Activated naive CD4-positive, alpha-beta T cell treated with anti-CD3 and anti-CD28 coated beads, Interleukin-2, amount 50 U/mL, for 16 hours (primary cell): ENCODE results near the gene ALG11.
"Not testable (repeated sequence)": the region's sequence is repeated elsewhere in the genome, so short reads cannot be mapped to it uniquely, and the experiment has no call there.

Source experiments
- DNase-seq: peaks from one replicate; pipeline ENCODE4 v3.0.0-alpha.2; 2020

ALG11 gene

DNA sequence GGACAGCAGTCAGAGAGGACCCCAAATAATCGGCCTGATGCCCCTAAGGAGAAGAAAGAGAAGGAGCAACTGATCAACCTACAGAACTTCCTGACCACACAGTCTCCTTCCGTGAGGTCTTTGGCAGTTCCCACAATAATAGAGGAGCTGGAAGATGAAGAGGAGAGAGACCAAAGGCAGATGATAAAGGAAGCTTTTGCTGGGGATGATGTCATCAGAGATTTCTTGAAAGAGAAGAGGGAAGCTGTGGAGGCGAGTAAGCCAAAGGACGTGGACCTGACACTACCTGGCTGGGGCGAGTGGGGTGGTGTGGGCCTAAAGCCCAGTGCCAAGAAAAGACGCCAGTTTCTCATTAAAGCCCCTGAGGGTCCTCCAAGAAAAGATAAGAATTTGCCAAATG, 18.2 kb downstream of the ALG11 start:
- DNase-seq, result not testable (repeated sequence)

DNA sequence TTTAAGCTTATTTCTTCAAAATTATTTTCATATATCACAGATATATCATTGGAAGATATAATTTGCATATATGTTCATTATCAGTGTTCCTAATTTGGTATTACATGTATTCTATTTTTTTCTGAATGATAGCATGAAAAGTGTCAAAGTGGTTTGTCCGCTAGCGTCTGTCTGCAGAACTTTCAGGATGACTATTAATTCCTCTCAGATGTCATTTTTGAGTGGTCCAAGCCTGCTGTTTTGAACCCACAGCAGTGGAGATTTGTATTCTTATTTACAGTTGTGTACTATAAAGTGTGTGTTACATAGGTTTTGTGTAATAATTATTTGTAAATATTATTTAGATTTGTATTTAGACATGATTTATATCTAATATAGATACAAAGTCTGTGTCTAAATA, 20.8 kb downstream of the ALG11 start:
- no peak for DNase-seq

DNA sequence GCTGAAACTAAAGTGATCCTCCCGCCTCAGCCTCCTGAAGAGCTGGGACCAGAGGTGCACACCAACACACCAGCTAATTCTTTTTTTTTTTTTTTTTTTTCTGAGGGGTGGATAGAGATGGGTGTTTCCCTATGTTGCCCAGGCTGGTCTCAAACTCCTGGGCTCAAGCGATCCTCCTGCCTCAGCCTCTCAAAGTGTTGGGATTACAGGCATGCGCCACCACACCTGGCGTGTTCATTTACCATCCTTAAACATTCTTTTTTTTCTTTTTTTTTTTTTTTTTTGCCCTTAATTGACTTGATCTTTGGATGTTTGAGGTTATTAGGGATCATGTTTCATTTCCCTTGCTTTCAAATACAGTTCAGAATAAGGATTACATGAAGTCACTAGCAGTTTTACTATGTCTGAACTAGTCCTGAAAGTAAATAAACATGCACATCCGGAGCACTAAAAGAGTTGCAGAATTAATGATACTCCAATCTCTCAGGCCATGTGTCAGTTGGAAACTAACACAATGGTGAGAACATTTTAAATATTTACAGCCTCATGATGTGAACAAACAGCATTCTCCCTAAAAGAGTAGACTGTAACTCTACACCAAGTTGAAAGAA, 22.5 kb downstream of the ALG11 start:
- DNase-seq, result no peak

DNA sequence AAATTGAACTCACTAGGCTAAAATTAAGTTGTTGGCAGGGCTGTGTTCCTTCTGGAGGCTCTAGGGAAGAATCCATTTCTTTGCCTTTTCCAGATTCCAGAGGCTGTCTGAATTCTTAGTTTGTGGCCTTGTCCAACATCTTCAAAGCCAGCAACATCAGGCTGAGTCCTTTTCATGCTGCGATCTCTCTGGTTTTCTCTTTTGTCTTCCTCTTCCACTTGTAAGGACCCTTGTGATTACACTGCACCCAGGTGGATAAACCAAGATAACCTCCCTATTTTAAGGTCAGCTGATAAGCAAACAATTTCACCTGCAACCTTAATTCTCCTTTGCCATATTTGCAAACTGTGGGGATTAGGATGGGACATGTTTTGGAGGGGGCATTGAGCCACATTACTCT, 23.8 kb downstream of the ALG11 start:
- no peak for DNase-seq

DNA sequence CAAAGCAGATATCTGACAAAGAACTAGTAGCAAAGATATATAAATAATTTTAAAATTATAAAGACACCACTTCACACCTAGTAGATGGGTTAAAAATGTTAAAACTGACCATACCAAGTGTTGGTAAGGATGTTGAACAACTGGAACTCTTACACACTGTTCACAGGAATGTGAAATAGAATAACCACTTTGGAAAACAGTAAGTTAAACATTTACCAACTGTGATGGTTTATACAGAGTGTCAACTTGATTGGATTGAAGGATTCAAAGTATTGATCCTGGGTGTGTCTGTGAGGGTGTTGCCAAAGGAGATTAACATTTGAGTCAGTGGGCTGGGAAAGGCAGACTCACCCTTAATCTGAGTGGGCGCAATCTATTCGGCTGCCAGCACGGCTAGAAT, 31.5 kb downstream of the ALG11 start:
- no peak for DNase-seq

DNA sequence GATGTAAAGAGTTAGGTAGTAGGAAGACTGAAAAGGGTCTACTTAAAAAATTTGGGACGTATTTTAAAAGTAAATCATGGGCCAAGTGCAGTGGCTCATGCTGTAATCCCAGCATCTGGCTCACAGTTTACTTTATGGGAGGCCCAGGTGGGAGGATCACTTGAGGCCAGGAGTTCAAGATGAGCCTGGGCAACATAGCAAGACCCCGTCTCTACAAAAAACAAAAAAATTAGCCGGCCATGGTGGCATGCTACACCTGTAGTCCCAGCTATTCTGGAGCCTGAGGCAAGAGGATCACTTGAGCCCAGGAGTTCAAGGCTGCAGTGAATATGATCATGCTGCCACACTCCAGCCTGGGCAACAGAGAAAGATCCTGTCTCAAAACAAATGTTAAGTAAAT, 35.3 kb downstream of the ALG11 start:
- DNase-seq, result no peak

DNA sequence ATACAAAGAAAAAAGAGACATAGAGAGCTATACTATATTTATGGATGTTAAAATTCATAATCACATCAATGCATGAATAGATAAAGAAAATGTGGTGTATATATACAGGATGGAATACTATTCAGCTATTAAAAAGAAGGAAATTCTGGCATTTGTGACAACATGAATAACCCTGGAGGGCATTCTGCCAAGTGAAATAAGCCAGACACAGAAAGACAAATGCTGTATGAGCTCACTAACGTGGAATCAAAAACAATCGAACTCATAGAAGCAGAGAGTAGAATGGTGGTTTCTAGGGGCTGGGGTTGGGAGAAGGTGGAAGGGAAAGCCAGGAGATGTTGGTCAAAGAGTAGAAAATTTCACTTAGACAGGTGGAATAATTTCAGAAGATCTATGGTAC, 36.3 kb downstream of the ALG11 start:
- no peak for DNase-seq

DNA sequence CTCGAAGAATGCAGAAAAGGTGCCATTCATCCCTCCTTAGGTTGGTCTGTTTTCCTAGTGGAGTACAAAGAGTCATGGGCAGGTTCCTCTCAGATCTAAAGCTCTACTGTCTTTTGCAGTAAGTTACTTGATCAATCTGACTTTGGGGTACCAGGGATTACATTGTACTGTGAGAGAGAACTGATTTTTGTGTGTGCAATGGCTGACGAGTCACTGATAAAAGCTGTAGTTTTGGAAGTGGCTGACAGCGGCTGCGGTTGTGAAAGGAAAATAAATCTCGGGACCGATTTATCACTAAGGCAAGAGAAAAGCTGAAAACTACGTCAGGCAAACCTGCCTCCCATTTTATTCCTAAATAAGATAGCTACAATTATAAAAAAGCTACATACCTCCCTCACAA, 39.2 kb downstream of the ALG11 start:
- DNase-seq, result no peak

DNA sequence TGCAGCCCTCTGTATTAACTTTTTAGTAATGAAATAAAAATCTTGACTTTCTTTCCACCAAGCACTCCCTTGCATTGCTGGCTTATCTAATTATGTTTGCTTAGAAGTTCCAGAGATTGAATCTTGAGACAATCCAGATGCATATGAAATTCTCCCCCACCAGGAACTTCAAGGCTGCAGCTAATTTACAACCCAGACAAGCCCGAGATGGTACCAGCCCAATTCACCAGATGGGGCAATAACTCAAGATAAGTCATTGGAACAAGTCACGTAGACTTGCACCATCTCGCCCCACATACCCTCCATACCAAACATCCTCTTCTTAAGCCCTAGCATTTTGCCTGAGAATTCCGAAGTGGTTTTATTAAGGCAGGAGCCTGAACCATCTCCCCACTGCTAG, 41.3 kb downstream of the ALG11 start:
- DNase-seq, result no peak

DNA sequence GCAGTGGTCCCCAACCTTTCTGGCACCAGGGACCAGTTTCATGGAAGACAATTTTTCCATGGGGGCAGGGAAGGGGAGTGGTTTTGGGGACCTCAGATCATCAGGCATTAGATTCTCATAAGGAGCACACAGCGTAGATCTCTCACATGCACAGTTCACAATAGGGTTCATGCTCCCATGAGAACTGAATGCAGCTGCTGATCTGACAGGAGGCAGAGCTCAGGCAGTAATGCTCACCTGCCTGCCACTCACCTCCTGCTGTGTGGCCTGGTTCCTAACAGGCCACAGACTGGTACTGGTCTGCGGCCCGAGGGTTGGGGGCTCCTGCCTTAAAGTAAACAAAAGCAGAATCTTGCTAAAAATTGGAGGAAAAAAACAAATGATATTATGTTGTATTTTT, 48.9 kb downstream of the ALG11 start:
- not testable (repeated sequence) for DNase-seq

DNA sequence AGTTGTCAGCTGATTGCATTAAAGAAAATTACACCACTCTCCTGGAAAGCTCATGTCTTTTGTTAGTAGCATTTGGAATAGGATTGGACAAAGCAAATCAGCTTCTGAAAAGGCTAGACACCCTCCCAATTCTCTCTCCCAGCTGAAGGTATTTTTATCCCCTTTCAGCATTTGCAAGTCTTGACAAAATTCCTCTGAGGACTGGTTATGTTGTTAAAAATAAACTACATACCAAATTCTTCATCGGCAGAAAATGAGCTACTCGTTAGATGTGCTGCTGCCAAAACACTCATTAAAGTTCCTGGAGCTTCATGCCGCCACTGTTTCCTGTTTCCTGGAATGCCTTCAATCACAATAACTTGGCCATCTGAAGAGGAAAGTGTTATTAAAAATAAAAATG, 49.4 kb downstream of the ALG11 start:
- DNase-seq, result no peak

DNA sequence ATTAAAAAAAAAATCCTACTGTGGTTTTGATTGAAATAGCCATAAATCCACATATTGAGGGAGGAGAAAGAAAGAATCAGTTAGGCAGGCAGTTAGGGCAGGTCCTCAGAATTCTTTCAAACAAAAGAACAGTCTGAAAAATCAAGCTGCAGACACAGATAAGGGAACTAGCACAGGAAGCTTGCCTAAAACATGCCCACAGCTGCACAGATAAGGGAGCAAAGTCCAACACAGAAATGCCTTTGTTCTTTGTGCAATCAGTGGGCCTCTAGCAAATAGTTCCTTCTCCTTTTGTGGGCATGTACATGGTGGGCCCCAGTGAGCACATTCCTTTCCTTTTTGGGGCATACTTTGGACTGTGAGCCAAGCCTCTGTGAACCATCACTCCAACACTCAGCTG, 55.0 kb downstream of the ALG11 start:
- no peak for DNase-seq

DNA sequence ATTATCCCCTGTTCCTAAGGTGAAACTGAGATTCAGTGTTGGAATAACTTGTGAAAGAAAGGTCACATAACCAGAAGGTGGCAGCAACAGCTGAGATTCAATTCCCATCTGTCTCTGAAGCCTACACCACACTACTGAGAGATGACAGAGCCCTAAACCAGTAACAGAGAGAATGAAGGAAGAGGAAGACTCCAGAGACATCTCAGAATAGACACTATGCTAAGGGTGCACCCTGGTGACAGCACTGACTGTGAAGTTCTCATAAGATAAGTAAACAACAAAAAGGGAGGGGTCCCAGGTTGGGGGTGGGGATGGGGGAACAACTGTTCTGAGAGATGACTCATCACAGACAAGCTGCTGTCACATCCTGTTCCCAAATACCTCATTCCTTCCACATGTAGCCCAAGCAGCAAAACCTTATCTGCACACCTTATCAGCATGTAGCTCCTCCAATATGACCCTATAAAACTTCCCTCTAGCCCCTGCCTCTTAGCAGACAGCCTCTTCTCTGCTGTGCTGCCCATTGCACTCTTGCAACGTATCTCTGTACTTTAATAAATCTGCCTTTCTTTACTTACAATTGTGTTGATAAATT, 58.8 kb downstream of the ALG11 start:
- DNase-seq, result peak; percentile 18
